Nephron (organoid): Measurements from ENCODE around the gene OPALIN.

Experiments used
- H3K27ac Mint-ChIP-seq, 3 experiments: 2 replicates each; pipeline ENCODE4 v1.8.0; 2020; ENCODE audit warnings: mixed read lengths in 3 of 3, mild to moderate bottlenecking in 2 of 3, moderate library complexity in 1 of 3
- H3K27me3 Mint-ChIP-seq: 2 replicates; pipeline ENCODE4 v1.8.0; 2021; ENCODE audit warnings: low read depth, mild to moderate bottlenecking, moderate library complexity, mixed read lengths
- H3K36me3 Mint-ChIP-seq: 2 replicates; pipeline ENCODE4 v1.8.0; 2020; ENCODE audit warnings: low read depth, mixed read lengths
- H3K4me1 Mint-ChIP-seq: 2 replicates; pipeline ENCODE4 v1.8.0; 2020; ENCODE audit warnings: mixed read lengths
- H3K4me3 Mint-ChIP-seq, 3 experiments: 2 replicates each; pipeline ENCODE4 v1.8.0; 2020; ENCODE audit warnings: mild to moderate bottlenecking in 3 of 3, mixed read lengths in 3 of 3, moderate library complexity in 2 of 3
- H3K9me3 Mint-ChIP-seq: 2 replicates; pipeline ENCODE4 v1.8.0; 2020; ENCODE audit warnings: mixed read lengths
- CTCF ChIP-seq, 3 experiments: fragments of 200-600 bp; sonication (generic); IDR thresholded peaks; one replicate each; pipeline ENCODE4 v1.5.0; 2021; ENCODE audit warnings: antibody characterized with exemption in 3 of 3; ENCODE audit not compliant: unreplicated experiment in 3 of 3

The OPALIN gene

GRCh38 chr10:96360766-96361165 is 2.0 kb upstream of the OPALIN start:
- Mint-ChIP-seq H3K27me3 (peaks cover 22% of the 10 kb centered on the region), H3K4me1 (no peaks in the 10 kb centered on the region), H3K36me3 (no peaks in the 10 kb centered on the region), H3K9me3 (peaks cover 3% of the 10 kb centered on the region), H3K27ac (no peak overlapping the region), H3K4me3 (no peak overlapping the region)
- no peak for TF ChIP-seq CTCF (IDR thresholded peaks at IDR 0.05; ENCODE audit: unreplicated experiment in 3 of 3)

- TF ChIP-seq CTCF (IDR thresholded peaks at IDR 0.05; ENCODE audit: unreplicated experiment in 3 of 3) = no peak
- H3K27ac Mint-ChIP-seq = no peak overlapping the region
- H3K36me3 Mint-ChIP-seq = no peaks in the 10 kb centered on the region
- H3K4me1 Mint-ChIP-seq = no peaks in the 10 kb centered on the region
- H3K27me3 Mint-ChIP-seq = peaks cover 22% of the 10 kb centered on the region
- H3K4me3 Mint-ChIP-seq = no peak overlapping the region
- H3K9me3 Mint-ChIP-seq = peaks cover 3% of the 10 kb centered on the region
Observed at GRCh38 chr10:96360331-96360730, 1.5 kb upstream of the OPALIN start.

- no peak overlapping the region for H3K27ac Mint-ChIP-seq
- H3K4me3 Mint-ChIP-seq = no peak overlapping the region
- H3K36me3 Mint-ChIP-seq = no peaks in the 10 kb centered on the region
- TF ChIP-seq CTCF (IDR thresholded peaks at IDR 0.05; ENCODE audit: unreplicated experiment in 3 of 3) = no peak
- H3K9me3 Mint-ChIP-seq = peaks cover 3% of the 10 kb centered on the region
- no peaks in the 10 kb centered on the region for H3K4me1 Mint-ChIP-seq
- peaks cover 26% of the 10 kb centered on the region for H3K27me3 Mint-ChIP-seq
Observed at GRCh38 chr10:96359616-96360015, 814 bp upstream of the OPALIN start.

GRCh38 chr10:96357038-96357620 is 1.7 kb downstream of the OPALIN start:
- Mint-ChIP-seq H3K4me3 (no peak overlapping the region), H3K27me3 (peaks cover 35% of the 10 kb centered on the region), H3K27ac (no peak overlapping the region), H3K9me3 (no peaks in the 10 kb centered on the region), H3K36me3 (no peaks in the 10 kb centered on the region), H3K4me1 (no peaks in the 10 kb centered on the region)
- no peak for TF ChIP-seq CTCF (IDR thresholded peaks at IDR 0.05; ENCODE audit: unreplicated experiment in 3 of 3)

GRCh38 chr10:96352582-96352981 is 6.2 kb downstream of the OPALIN start:
- H3K27me3 Mint-ChIP-seq = peaks cover 21% of the 10 kb centered on the region
- H3K4me1 Mint-ChIP-seq = no peaks in the 10 kb centered on the region

More at GRCh38 chr10:96352582-96352981, 6.2 kb downstream of the OPALIN start:
- Mint-ChIP-seq H3K9me3 (peaks cover 2% of the 10 kb centered on the region), H3K27ac (no peak overlapping the region), H3K36me3 (no peaks in the 10 kb centered on the region), H3K4me3 (no peak overlapping the region)
- TF ChIP-seq CTCF (IDR thresholded peaks at IDR 0.05; ENCODE audit: unreplicated experiment in 3 of 3) = no peak
